ENCODE measurements around the gene CLRN3.

CLRN3 gene

DNA sequence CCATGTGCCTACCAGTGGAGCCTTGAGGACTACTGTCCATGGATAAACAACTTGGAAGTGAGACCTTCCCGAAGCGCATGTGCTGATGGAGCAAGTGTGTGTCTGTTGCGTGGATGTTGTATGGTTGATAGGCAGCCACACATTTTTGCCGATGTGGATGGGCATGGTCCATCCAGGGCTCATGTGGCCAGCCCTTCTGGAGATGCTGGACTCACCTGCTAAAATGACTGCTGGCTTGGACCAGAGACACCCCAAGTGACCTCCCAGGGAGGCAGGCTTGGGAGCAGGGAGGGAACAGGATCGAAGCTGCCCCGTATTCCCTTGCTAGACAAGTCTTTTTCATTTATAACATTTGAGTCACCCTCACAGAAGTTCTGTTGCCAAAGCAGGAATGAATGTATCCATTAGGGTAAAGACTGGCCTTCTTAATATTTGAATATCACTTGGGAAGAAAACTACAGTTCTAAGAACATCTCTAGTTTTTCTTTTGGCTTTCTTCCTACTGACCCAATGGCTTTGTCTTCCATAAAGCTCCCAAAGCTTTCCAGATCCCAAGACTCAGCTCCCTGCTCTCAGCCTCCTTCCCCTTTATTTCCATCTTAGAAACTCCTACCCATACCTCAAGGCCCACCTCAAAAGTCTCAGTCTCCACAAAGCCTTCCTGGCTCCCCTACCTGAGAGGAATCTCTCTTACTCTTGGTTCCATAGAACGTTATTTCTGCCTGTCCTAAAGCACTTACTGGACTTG is 17.1 kb upstream of the CLRN3 start:
- Histone ChIP-seq H3K4me1 (ENCODE audit: control insufficient read depth in 2 of 2, insufficient read depth in 2 of 2, low read length in 2 of 2) (peaks cover 19 to 35% of the 10 kb centered on the region in 2 donors), H3K4me3 (ENCODE audit: low read length in 2 of 2) (no peak overlapping the region), H3K27ac (ENCODE audit: low read depth in 2 of 2, low read length in 2 of 2) (no peak overlapping the region)

DNA sequence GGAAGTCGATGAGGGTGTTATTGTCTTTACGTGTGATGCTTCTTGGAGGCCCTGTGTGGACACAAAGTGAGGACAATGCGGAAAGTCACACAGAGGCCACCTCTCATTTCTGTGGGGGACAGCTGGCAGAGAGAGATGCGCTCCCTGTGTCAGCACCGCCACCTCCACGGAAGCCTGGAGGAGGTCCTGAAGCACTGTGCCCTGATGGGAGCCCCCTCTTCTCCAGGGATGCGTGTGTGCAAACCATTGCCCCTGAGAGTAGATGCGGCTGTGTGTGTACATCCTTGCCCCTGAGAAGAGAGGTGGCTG is 16.2 kb upstream of the CLRN3 start:
- H3K27me3 ChIP-seq (ENCODE audit: control insufficient read depth in 2 of 2, insufficient read depth in 2 of 2, low read length in 2 of 2) = peaks cover 0 to 3% of the 10 kb centered on the region in 2 donors
- H3K9me3 ChIP-seq (ENCODE audit: control insufficient read depth in 2 of 2, low read length in 2 of 2) = no peaks in the 10 kb centered on the region
- H3K4me3 ChIP-seq (ENCODE audit: low read length in 2 of 2) = no peak overlapping the region
- H3K4me1 ChIP-seq (ENCODE audit: control insufficient read depth in 2 of 2, insufficient read depth in 2 of 2, low read length in 2 of 2) = peaks cover 19 to 43% of the 10 kb centered on the region in 2 donors
- peak overlapping the region in 1 of 2 donors; percentile 23 for H3K27ac ChIP-seq (ENCODE audit: low read depth in 2 of 2, low read length in 2 of 2)
- H3K9ac ChIP-seq (ENCODE audit: low read depth in 1 of 2, low read length in 2 of 2) = peak overlapping the region in 1 of 2 donors; percentile 14
- no peaks in the 10 kb centered on the region for H3K36me3 ChIP-seq (ENCODE audit: control insufficient read depth in 2 of 2, insufficient read depth in 2 of 2, low read length in 2 of 2)

More for the DNA sequence above, 17.1 kb upstream of the CLRN3 start:
- no peaks in the 10 kb centered on the region for H3K36me3 ChIP-seq (ENCODE audit: control insufficient read depth in 2 of 2, insufficient read depth in 2 of 2, low read length in 2 of 2)
- no peaks in the 10 kb centered on the region for H3K9me3 ChIP-seq (ENCODE audit: control insufficient read depth in 2 of 2, low read length in 2 of 2)
- no peak overlapping the region for H3K9ac ChIP-seq (ENCODE audit: low read depth in 1 of 2, low read length in 2 of 2)
- H3K27me3 ChIP-seq (ENCODE audit: control insufficient read depth in 2 of 2, insufficient read depth in 2 of 2, low read length in 2 of 2) = peaks cover 0 to 3% of the 10 kb centered on the region in 2 donors

DNA sequence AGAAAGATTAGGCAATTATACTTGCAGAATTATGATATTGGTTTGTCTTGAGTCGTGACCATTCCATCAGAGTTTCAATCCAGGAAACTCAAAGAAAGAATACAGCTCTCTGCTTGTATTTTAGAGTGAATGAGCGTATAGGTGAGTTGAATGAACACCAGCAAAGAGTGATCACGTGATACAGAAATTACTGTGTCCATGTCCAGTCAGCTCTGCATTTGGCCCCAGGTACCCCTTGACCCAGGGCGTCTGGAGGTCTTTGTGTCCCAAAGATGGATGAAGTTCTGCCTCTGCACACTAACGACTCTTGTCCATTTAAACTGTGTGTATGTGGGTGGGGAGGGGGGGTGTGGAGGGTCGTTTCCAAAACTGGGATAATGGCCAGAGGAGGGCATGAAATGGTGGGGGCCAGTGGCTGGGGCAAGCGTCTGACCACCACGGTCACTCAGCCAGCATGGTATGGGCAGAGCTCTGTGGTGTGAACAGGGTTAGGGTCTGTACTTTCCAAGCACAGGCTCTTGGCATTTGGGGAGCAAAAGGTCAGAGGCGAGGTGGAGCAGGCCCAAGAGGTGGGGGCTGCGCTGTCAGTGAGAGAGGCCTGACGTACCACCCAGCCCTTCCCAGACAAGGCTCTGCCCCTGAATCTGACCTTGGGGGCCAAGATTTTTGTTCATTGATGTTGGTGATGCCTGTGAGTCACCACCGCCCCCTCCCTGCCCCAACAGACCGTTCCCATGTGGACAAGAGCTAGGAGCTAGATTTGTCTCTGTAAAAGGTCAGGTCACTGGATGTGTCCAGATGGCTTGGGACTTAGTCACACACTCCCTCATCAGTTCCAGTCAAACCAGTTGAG is 15.6 kb upstream of the CLRN3 start:
- Histone ChIP-seq H3K4me1 (ENCODE audit: control insufficient read depth in 2 of 2, insufficient read depth in 2 of 2, low read length in 2 of 2) (peaks cover 19 to 43% of the 10 kb centered on the region in 2 donors), H3K4me3 (ENCODE audit: low read length in 2 of 2) (peak overlapping the region; percentile 67 to 70), H3K27me3 (ENCODE audit: control insufficient read depth in 2 of 2, insufficient read depth in 2 of 2, low read length in 2 of 2) (peaks cover 0 to 3% of the 10 kb centered on the region in 2 donors), H3K27ac (ENCODE audit: low read depth in 2 of 2, low read length in 2 of 2) (peak overlapping the region; percentile 82 to 84), H3K9ac (ENCODE audit: low read depth in 1 of 2, low read length in 2 of 2) (peak overlapping the region; percentile 65 to 83), H3K36me3 (ENCODE audit: control insufficient read depth in 2 of 2, insufficient read depth in 2 of 2, low read length in 2 of 2) (no peaks in the 10 kb centered on the region), H3K9me3 (ENCODE audit: control insufficient read depth in 2 of 2, low read length in 2 of 2) (no peaks in the 10 kb centered on the region)

DNA sequence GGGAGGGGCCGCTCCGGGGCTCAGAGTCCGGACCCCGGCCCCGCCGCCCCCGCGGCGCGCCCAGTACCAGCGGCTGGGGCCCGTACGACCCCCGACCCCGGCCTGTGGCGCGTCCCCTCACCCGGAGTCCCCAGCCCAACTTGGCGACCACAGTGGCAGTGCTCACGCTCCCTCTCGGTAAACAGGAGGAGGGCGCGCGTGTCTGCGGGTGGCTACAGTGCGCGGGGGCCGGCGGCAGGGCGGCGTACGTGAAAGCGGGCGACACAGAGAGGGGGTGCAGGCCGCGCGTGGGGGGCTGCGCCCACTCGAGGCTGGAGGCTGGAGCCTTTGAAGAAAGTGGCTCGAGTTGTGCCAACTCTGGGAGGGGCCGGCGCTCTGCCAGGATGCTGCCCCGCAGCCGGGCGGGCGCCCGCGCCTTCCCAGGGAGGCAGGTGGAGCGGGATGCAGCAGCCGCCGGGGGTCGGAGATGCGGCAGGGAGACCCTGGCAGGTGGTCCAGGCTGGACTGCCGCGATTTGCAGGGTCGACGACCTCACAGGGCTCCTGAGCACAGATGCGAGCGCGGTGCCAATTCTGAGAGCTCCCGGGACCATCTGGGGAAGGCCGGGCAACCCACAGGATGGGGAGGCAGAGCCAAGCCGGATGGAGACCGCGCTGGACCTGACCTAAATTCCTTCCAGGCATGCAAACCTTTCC is 14.8 kb upstream of the CLRN3 start:
- H3K36me3 ChIP-seq (ENCODE audit: control insufficient read depth in 2 of 2, insufficient read depth in 2 of 2, low read length in 2 of 2) = no peaks in the 10 kb centered on the region
- no peaks in the 10 kb centered on the region for H3K9me3 ChIP-seq (ENCODE audit: control insufficient read depth in 2 of 2, low read length in 2 of 2)
- H3K27ac ChIP-seq (ENCODE audit: low read depth in 2 of 2, low read length in 2 of 2) = peak overlapping the region; percentile 82 to 84
- H3K4me1 ChIP-seq (ENCODE audit: control insufficient read depth in 2 of 2, insufficient read depth in 2 of 2, low read length in 2 of 2) = peaks cover 19 to 43% of the 10 kb centered on the region in 2 donors
- H3K27me3 ChIP-seq (ENCODE audit: control insufficient read depth in 2 of 2, insufficient read depth in 2 of 2, low read length in 2 of 2) = peaks cover 0 to 3% of the 10 kb centered on the region in 2 donors
- peak overlapping the region; percentile 65 to 83 for H3K9ac ChIP-seq (ENCODE audit: low read depth in 1 of 2, low read length in 2 of 2)
- peak overlapping the region; percentile 67 to 70 for H3K4me3 ChIP-seq (ENCODE audit: low read length in 2 of 2)

DNA sequence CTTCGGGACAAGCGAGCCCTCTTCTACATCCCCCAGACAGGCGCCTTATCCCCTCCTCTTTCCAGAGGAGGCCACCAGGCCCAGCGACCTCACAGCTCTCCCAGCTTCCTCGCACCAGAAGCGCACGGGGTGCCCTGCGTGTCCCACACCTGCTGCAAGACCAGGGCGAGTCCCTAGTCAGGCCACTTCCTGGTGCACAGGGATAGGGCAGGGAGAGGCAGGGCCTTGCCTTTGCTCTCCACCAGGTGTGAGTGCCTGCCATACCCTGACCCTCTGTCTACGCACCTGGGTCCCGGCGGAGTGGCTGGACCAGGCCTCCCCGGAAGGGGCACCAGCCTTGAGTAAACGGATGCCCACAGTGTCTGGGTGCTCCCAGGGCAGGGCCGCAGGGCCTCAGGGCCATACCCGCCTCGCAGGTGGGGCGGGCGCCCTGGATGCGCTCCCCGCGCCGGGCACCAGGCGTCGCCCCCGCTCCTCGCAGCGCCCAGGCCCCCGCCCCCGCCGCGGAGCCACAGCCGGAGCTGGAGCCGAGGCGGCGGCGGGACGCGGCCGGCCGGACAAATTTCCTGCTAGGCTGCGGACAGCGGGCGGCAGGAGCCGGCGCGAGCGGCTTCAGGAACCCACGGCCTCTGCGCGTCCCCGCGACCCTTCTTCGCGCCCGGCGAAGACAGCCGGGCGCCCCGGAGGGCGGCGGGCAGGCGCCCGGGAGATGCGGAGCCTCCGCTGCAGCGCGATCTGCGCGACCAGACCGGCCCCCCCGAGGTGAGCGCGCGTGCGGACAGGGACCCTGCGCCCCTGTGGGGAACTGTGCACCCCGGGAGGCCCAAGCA is 14.0 kb upstream of the CLRN3 start, which contains the start of gene PTPRE:
Gene PTPRE (plus strand): TSS at position 556 of the 830 bp plus-strand sequence. CDS start 133,779 bp downstream, outside the sequence.
- peak within 1 kb of the TSS; percentile 67 to 70 for H3K4me3 ChIP-seq (ENCODE audit: low read length in 2 of 2)
- peak within 1 kb of the TSS; percentile 65 to 83 for H3K9ac ChIP-seq (ENCODE audit: low read depth in 1 of 2, low read length in 2 of 2)
- peaks cover 19 to 43% of the 10 kb centered on the region in 2 donors for H3K4me1 ChIP-seq (ENCODE audit: control insufficient read depth in 2 of 2, insufficient read depth in 2 of 2, low read length in 2 of 2)
- no peaks in the 10 kb centered on the region for H3K36me3 ChIP-seq (ENCODE audit: control insufficient read depth in 2 of 2, insufficient read depth in 2 of 2, low read length in 2 of 2)
- peak within 1 kb of the TSS; percentile 82 to 84 for H3K27ac ChIP-seq (ENCODE audit: low read depth in 2 of 2, low read length in 2 of 2)
- H3K27me3 ChIP-seq (ENCODE audit: control insufficient read depth in 2 of 2, insufficient read depth in 2 of 2, low read length in 2 of 2) = peaks cover 0 to 3% of the 10 kb centered on the region in 2 donors
- no peaks in the 10 kb centered on the region for H3K9me3 ChIP-seq (ENCODE audit: control insufficient read depth in 2 of 2, low read length in 2 of 2)

DNA sequence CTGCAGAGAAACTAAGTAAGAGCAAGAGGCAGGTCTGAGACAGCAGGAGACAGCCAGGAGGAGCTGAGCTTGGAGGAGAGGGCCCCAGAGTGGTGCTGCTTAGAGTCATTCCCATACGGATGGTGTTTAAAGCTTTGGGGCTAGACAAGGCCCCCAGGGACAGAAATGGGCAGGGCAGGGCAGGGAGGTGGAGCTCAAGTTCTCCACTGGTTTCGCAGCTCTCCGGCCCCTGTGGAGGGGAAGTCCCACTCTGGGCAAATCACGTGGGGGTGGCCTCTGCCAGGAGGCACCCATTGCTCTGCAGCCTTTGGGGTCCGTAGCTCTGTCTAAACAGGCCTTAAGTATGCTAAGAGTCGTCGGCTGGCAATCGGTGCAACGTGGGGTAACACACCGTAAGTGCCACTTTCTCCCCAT is 13.1 kb upstream of the CLRN3 start:
- Histone ChIP-seq H3K36me3 (ENCODE audit: control insufficient read depth in 2 of 2, insufficient read depth in 2 of 2, low read length in 2 of 2) (no peaks in the 10 kb centered on the region), H3K27ac (ENCODE audit: low read depth in 2 of 2, low read length in 2 of 2) (peak overlapping the region; percentile 82 to 84), H3K9ac (ENCODE audit: low read depth in 1 of 2, low read length in 2 of 2) (peak overlapping the region in 1 of 2 donors; percentile 5)

DNA sequence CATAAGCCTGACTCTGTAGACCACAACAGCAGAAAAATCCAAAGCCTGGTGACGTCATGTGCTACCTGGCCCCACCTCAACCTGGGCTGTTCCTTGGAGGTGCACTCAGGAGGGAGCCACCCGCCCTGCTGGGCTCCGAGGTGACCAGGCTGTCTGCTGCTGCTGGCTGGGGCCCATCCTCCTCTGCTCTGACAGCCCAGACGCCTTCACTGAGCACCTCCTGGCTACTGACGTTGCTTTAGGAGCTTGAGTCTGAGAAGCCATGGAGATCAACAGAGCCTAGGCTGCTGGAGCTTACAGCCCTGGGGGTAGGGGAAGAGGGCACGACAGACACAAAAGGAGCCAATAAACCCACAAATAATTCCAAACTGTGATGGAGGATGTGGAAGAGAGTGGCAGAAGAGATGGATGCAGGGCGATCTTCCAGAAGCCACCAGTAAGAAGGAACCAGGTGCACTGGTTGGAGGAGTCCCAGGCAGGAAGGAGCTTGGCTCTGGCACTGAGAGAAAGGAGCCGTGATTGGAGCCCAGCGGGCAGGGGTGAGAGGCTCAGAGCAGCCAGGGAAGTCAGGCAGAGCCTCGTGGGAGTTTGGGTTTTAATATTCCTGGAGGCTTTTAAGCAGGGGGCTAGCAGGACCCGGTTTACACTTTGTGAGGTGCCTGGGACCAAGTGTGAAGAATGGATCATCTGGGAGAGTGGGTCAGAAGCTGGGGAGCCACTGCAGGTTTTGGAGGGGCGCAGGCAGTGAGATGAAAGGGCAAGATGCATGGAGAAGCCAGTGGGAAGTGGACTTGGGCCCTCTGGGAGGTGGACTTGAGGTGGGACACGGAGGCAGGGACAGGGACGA is 12.5 kb upstream of the CLRN3 start:
- Histone ChIP-seq H3K9me3 (ENCODE audit: control insufficient read depth in 2 of 2, low read length in 2 of 2) (no peaks in the 10 kb centered on the region), H3K27ac (ENCODE audit: low read depth in 2 of 2, low read length in 2 of 2) (peak overlapping the region in 1 of 2 donors; percentile 84), H3K27me3 (ENCODE audit: control insufficient read depth in 2 of 2, insufficient read depth in 2 of 2, low read length in 2 of 2) (peaks cover 0 to 3% of the 10 kb centered on the region in 2 donors), H3K9ac (ENCODE audit: low read depth in 1 of 2, low read length in 2 of 2) (peak overlapping the region in 1 of 2 donors; percentile 5), H3K4me3 (ENCODE audit: low read length in 2 of 2) (no peak overlapping the region), H3K4me1 (ENCODE audit: control insufficient read depth in 2 of 2, insufficient read depth in 2 of 2, low read length in 2 of 2) (peaks cover 15 to 41% of the 10 kb centered on the region in 2 donors), H3K36me3 (ENCODE audit: control insufficient read depth in 2 of 2, insufficient read depth in 2 of 2, low read length in 2 of 2) (no peaks in the 10 kb centered on the region)

More for the DNA sequence above, 13.1 kb upstream of the CLRN3 start:
- H3K4me1 ChIP-seq (ENCODE audit: control insufficient read depth in 2 of 2, insufficient read depth in 2 of 2, low read length in 2 of 2) = peaks cover 19 to 43% of the 10 kb centered on the region in 2 donors
- no peaks in the 10 kb centered on the region for H3K9me3 ChIP-seq (ENCODE audit: control insufficient read depth in 2 of 2, low read length in 2 of 2)
- H3K27me3 ChIP-seq (ENCODE audit: control insufficient read depth in 2 of 2, insufficient read depth in 2 of 2, low read length in 2 of 2) = peaks cover 0 to 3% of the 10 kb centered on the region in 2 donors
- no peak overlapping the region for H3K4me3 ChIP-seq (ENCODE audit: low read length in 2 of 2)

DNA sequence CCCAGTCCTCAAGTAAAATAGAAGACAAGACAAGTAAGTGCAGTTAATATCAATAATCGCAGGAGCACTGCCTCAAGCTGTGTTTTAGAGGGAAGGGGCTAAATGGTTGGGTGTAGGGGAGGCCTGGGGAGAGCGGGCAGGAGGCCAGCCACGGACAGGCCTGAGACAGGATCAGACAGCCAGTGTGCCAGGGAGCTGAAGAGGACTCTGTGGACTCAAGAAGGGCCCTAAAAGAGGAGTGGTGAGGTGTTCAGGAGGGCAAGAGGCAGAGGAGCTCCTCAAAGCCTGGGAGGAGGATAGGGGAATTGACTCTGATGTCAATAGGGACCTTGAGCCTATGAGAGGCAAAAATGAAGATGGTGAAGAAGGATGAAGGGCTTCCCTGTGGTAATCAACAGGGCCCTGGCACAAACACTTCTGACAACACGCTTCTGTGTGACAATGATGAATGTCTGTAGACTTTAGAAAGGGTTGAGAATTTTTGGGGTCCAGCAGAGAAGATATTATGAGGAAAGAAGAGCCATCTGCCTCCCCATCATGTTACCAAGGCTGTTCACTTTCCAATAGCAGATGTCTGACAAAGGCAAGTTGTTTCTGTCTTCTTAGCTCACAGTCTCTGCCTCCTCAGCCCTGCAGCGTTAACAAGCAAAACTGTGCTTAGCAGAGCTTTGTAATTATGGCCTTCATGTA is 11.7 kb upstream of the CLRN3 start:
- Histone ChIP-seq H3K27me3 (ENCODE audit: control insufficient read depth in 2 of 2, insufficient read depth in 2 of 2, low read length in 2 of 2) (peaks cover 0 to 3% of the 10 kb centered on the region in 2 donors), H3K36me3 (ENCODE audit: control insufficient read depth in 2 of 2, insufficient read depth in 2 of 2, low read length in 2 of 2) (no peaks in the 10 kb centered on the region), H3K9me3 (ENCODE audit: control insufficient read depth in 2 of 2, low read length in 2 of 2) (no peaks in the 10 kb centered on the region), H3K4me3 (ENCODE audit: low read length in 2 of 2) (no peak overlapping the region), H3K27ac (ENCODE audit: low read depth in 2 of 2, low read length in 2 of 2) (peak overlapping the region; percentile 35 to 84), H3K4me1 (ENCODE audit: control insufficient read depth in 2 of 2, insufficient read depth in 2 of 2, low read length in 2 of 2) (peaks cover 14 to 47% of the 10 kb centered on the region in 2 donors), H3K9ac (ENCODE audit: low read depth in 1 of 2, low read length in 2 of 2) (no peak overlapping the region)

All from mucosa of rectum (tissue), 2 donors.